GM18498 (cell line): Measurements from ENCODE around the gene SAMD7.
A peak's percentile ranks its signal among the peaks of the same experiment; 100 is the strongest.

ENCODE experiments used
- ATAC-seq: cut with Tn5 transposase; IDR thresholded peaks from one replicate; pipeline ENCODE4 v1.9.1; 2021; ENCODE audit warnings: mild to moderate bottlenecking, moderate library complexity; ENCODE audit not compliant: unreplicated experiment

SAMD7 gene

DNA sequence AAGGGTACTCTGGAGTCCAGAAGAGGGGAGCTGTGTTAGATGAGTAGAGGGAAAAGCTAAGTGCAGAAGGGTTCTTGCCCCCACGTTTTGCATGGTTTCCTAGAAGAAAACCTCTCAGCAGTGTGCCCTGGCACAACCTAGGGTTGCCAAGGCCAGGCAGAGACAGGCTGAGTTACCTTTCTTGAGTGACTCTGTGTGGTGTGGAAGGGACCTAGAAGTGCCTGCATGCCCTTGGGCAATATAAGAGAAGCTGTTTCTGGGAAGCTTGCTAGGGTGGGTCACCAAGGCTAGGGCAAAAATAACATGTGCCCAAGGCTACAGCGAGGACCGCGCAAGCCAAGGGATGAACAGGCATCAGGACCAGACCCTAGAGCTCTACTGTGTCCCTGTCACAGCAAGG is 3.4 kb upstream of the SAMD7 start:
- no peak for ATAC-seq

- no peak for ATAC-seq
Measured at GRCh38 chr3:169913323-169913722, 2.0 kb downstream of the SAMD7 start.

GRCh38 chr3:169914321-169914720 is 2.9 kb downstream of the SAMD7 start:
- no peak for ATAC-seq

GRCh38 chr3:169923189-169923588 is 11.8 kb downstream of the SAMD7 start:
- ATAC-seq, result no peak

DNA sequence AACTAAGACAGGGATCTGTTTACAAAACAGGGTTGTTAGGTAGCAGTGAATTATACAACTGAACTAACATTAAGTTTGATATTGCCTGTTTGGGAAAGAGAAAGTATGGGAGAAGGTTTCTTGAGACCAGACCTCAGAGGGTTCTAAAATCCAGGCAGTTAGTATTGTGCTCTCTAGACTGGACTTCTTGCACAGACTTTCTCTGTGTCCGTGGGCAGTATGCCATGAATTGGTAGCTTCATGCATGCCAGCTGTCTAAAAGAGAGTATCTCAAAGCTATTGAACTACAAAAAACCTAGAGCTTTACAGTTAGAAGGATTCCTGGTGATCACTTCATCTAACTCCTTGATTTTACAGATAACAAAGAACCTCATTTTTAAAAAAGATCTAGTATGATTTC is 12.5 kb downstream of the SAMD7 start:
- no peak for ATAC-seq

- ATAC-seq, result peak; percentile 46
Measured at GRCh38 chr3:169929830-169930519, 18.6 kb downstream of the SAMD7 start.

- ATAC-seq, result no peak
Measured at GRCh38 chr3:169930843-169931242, 19.5 kb downstream of the SAMD7 start.

DNA sequence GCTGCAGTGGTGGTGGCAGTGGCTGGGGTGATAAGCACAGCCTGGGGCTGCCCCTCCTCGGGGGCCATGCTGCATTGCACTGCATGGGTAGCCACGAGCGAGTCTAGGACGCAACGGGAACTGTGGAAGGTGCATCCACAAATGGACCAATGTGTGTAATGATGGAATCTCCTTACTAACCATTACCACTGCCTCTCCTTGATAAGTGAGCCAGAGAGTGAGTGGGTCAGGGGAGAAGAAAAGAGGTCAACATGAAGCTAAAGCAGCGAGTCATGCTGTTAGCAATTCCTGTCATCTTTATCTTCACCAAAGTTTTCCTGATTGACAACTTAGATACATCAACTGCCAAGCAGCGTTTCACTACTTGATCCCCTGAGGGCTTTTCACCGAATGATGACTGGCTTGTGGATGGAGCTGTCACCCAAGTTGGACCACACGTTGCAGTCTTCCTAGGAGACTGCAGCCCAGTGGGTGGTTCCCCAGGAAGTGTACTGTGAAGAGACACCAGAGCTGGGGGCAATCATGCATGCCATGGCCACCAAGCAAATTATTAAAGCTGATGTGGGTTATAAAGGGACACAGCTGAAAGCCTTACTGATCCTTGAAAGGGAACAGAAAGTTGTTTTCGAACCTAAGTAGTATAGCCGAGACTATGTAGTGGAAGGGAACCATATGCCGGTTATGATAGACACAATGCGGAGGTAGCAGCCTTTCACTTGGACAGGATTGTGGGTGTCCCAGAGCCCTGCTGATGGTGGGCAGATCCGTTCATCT is 20.6 kb downstream of the SAMD7 start:
- ATAC-seq, result peak; percentile 95

GRCh38 chr3:169939320-169939719 is 27.9 kb downstream of the SAMD7 start:
- ATAC-seq, result no peak

GRCh38 chr3:169939751-169940150 is 28.4 kb downstream of the SAMD7 start:
- ATAC-seq, result no peak

- ATAC-seq, result peak; percentile 80
Measured at GRCh38 chr3:169940470-169941181, 29.3 kb downstream of the SAMD7 start.

- ATAC-seq, result peak; percentile 83
Measured at GRCh38 chr3:169945313-169945712, 33.9 kb downstream of the SAMD7 start.

GRCh38 chr3:169946336-169946735 is 35.0 kb downstream of the SAMD7 start:
- no peak for ATAC-seq

GRCh38 chr3:169948559-169949448 is 37.4 kb downstream of the SAMD7 start:
- no peak for ATAC-seq

DNA sequence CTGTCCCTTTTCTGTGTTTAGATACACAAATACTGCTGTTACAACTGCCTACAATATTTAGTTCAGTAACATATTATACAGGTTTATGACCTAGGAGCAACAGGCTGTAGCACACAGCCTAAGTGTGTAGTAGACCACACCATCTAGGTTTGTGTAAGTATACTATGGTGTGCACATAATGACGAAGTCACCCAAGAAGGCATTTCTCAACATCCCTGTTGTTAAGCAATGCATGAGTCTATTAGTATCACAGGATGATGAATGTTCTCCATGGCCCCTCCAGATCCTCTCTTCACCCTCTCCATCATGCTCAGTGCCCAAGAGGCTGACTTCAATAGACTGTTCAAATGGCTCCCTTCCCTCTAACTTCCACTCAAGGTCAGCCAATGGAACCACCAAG is 40.7 kb downstream of the SAMD7 start:
- ATAC-seq, result no peak

DNA sequence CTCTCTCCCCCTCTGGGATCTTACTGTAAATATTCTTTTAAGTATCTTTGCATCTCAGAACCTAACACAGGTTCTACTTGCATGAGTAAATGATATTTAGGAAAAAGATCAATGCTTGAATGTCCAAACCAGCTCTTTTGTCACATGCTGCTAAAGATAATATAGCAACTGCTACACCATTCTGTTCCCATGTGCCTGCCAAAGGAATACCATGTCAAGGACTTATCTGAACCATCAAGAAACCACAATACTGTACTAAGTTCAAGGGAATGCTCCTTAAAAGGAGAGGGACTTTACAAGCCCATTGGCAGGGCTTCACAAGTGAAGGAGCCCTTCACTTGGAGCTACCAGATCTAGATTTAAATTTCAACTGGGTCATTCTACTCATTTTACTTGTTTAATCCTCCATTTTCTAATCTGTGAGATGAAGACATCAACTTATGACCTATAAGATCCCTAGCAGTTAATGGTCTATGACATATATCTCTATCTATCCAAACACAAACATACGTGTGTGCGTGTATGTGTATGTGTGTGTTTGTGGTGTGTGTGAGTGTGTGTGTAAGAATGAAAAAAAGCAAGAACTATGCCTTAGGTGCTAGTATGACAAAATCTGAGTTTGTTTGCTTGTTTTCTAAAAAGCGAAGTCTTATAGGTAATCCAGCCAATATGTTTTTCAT is 42.2 kb downstream of the SAMD7 start:
- peak; percentile 12 for ATAC-seq

GRCh38 chr3:169954142-169954756 is 42.9 kb downstream of the SAMD7 start:
- peak; percentile 79 for ATAC-seq

DNA sequence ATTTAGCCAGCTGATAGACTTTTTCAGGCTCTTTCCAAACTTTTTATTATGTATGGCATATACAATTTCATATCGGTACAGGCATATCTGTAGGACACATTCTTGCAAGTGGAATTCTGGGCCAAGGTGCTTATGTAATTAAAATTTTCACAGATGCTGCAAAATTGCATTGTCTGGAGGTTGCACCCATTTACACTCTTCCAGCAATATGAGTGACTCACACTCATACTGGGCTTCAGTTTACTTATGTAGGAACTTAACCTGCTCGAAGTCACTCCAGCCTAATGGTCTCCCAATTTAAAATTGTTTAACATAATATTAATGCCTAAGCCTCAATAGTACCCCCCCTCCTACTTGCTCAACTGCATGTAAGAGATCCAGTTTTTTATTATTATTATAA is 44.0 kb downstream of the SAMD7 start:
- ATAC-seq, result no peak

DNA sequence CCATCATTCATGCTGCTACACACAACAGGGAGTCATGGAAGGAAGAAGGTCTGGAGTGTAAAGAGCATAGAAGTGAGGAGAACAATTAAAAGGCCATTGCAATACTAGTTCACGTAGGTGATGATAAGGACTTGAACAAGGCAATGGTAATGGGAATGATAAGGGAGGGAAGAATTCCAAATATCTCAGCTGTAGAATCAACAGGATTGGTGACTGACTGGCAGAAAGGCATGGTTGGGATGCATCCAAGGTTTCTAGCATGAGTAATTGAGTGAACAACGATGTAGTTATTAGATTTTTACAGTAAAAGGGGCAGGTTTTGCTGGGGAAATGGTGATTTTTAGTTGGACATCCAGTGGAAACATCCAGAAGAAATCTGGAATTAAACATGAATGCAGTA is 52.8 kb downstream of the SAMD7 start:
- ATAC-seq, result no peak
